ENCODE measurements around the gene CARD14. TPM values are rescaled to one million over a fixed set of nuclear protein-coding genes. Genes with fewer than 3 reads are reported as not detected.

CARD14 gene
- total and polyA plus RNA-seq, 2 of the 13 experiments (the other 11 are each of a cell fraction or from before 2014, with no cell fraction given): 0.11 TPM; not detected in 1

DNA sequence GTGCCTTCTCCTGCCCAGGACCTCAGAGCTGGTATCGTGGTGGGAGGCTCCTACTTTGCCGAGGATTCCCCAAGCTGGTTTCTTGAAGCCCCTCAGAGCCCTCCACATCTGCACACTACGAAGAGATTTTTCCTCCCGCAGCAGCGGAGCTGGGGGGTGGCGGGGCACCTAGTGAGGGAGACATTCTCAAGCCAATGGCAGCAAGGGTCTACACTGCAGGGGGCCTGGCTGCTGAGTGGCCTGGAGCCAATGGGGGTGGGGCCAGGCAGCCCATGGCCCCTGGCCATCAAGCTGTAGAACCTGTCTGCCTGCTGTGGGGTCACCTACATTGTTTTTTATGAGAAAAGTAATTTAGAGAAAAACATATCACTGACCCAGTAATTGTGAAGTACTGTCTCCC is 55.4 kb downstream of the CARD14 start:
- WGBS (ENCODE audit: low lambda C conversion rate): 100% methylated on average over 5 of the region's 6 CpGs

More for the DNA sequence above, 55.4 kb downstream of the CARD14 start:
- no TSS peak for BruUV-seq (replicated peaks)
- H3K4me2 ChIP-seq (ENCODE audit: low read depth, low read length): no peak overlapping the region
- DNase-seq (ENCODE audit: low spot score) (no peak), FAIRE-seq (no peak), ATAC-seq (no peak)
- H3K27me3 ChIP-seq (ENCODE audit: control insufficient read depth in 1 of 2, insufficient read depth in 2 of 2, low read length in 2 of 2): no peaks in the 10 kb centered on the region
- no peak overlapping the region for H3K9ac ChIP-seq (ENCODE audit: insufficient read depth, low read depth, low read length)
- H3K4me3 ChIP-seq (replicated peaks in 1 of 3; ENCODE audit: insufficient read depth in 1 of 3, low read depth in 2 of 3, low read length in 3 of 3): no peak overlapping the region
- H3K9me3 ChIP-seq (ENCODE audit: low read length): no peaks in the 10 kb centered on the region
- CTCF ChIA-PET (ENCODE audit: low intra/inter-chr PET ratio, low total read pairs): no interaction called here
- peaks cover 2% of the 10 kb centered on the region for H3K79me2 ChIP-seq (ENCODE audit: insufficient read depth, low read length)
- no peak for TF ChIP-seq PLRG1 (conservative IDR thresholded peaks at IDR 0.05)
- TF ChIP-seq ZNF7 (CRISPR knock-in tag; IDR thresholded peaks at IDR 0.05): no peak
- no peak for TF ChIP-seq HMGA1 (CRISPR knock-in tag; conservative IDR thresholded peaks at IDR 0.05)
- no peak for TF ChIP-seq ZNF446 (CRISPR knock-in tag; IDR thresholded peaks at IDR 0.05)
- peak; percentile 53 for TF ChIP-seq AGO2 (optimal IDR thresholded peaks at IDR 0.05; ENCODE audit: low read depth, low read length)
- TF ChIP-seq, protein P1, sequence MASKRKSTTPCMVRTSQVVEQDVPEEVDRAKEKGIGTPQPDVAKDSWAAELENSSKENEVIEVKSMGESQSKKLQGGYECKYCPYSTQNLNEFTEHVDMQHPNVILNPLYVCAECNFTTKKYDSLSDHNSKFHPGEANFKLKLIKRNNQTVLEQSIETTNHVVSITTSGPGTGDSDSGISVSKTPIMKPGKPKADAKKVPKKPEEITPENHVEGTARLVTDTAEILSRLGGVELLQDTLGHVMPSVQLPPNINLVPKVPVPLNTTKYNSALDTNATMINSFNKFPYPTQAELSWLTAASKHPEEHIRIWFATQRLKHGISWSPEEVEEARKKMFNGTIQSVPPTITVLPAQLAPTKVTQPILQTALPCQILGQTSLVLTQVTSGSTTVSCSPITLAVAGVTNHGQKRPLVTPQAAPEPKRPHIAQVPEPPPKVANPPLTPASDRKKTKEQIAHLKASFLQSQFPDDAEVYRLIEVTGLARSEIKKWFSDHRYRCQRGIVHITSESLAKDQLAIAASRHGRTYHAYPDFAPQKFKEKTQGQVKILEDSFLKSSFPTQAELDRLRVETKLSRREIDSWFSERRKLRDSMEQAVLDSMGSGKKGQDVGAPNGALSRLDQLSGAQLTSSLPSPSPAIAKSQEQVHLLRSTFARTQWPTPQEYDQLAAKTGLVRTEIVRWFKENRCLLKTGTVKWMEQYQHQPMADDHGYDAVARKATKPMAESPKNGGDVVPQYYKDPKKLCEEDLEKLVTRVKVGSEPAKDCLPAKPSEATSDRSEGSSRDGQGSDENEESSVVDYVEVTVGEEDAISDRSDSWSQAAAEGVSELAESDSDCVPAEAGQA (IDR thresholded peaks at IDR 0.05; ENCODE audit: low read depth): no peak
- TF ChIP-seq, protein P1 (CRISPR knock-in tag; IDR thresholded peaks at IDR 0.05; ENCODE audit: borderline replicate concordance): no peak
- intact Hi-C loops (cut with micrococcal nuclease; ENCODE audit: unreplicated experiment): no loop called here
- in situ Hi-C loops (cut with HindIII; ENCODE audit: extremely low pct_ligation_motif_present, low pct_unique_long_range_greater_than_20kb): no loop called here
- H4K20me1 ChIP-seq (ENCODE audit: insufficient read depth, low read length): no peaks in the 10 kb centered on the region
- no peak overlapping the region for H2AFZ ChIP-seq (ENCODE audit: low read length)
- peaks cover 3 to 4% of the 10 kb centered on the region in 2 experiments; a peak in 1 of 5 replicates for H3K36me3 ChIP-seq (replicated peaks in 1 of 2; ENCODE audit: control insufficient read depth in 1 of 2, insufficient read depth in 2 of 2, low read length in 2 of 2)
- peaks cover 10% of the 10 kb centered on the region for H3K4me1 ChIP-seq (ENCODE audit: insufficient read depth, low read length)
- POLR2A ChIA-PET: interaction anchor here (1.5 kb wide), 1 partner anchor 38 kb away, joined by 6 read pairs; no protein-coding TSS in a partner anchor
- H3K27ac ChIP-seq (ENCODE audit: extremely low read length, insufficient read depth, low read length): no peak overlapping the region
